ENCODE data around the gene MTCL1.

- TF ChIP-seq CTCF (IDR thresholded peaks at IDR 0.05) (no peak), POLR2A (IDR thresholded peaks at IDR 0.05) (no peak)
Observed at GRCh38 chr18:8828798-8829197, 123.4 kb downstream of the MTCL1 start.

Measured in right lobe of liver (tissue), 4 donors.